ENCODE results near the gene SLC35B3. TPM values are rescaled to one million over a fixed set of nuclear protein-coding genes. Genes with fewer than 3 reads are reported as not detected.

Gene SLC35B3
- total and polyA plus RNA-seq, 10 of the 15 experiments (the other 5 are each of a cell fraction or from before 2014, with no cell fraction given), result 10.5 to 28.1 (median 12.4) TPM

- no peak for TF ChIP-seq SRF (IDR thresholded peaks at IDR 0.05; ENCODE audit: low read depth in 2 of 2, low read length in 2 of 2)
- TF ChIP-seq SREBF1 (IDR thresholded peaks at IDR 0.05; ENCODE audit: low read length), result no peak
- TF ChIP-seq ASH2L (IDR thresholded peaks at IDR 0.05; ENCODE audit: borderline replicate concordance, low read depth), result no peak
- TF ChIP-seq CHD4 (IDR thresholded peaks at IDR 0.05), result no peak
These were observed 1.6 kb upstream of the SLC35B3 start (continued) for GRCh38 chr6:8436966-8437365.

- Histone ChIP-seq H3K79me2 (ENCODE audit: control insufficient read depth, insufficient read depth, low read length) (peaks cover 26% of the 10 kb centered on the region), H3K27ac (ENCODE audit: control insufficient read depth, insufficient read depth) (peak overlapping the region; percentile 90), H4K20me1 (ENCODE audit: control insufficient read depth, insufficient read depth) (no peaks in the 10 kb centered on the region), H3K4me3 (peak overlapping the region; percentile 61), H2AFZ (ENCODE audit: control insufficient read depth, low read depth, low read length) (peak overlapping the region; percentile 95), H3K9me3 (replicated peaks; ENCODE audit: control insufficient read depth, insufficient read depth, low read length) (no peaks in the 10 kb centered on the region; the same call in 2 of the 3 replicates), H3K4me1 (ENCODE audit: control insufficient read depth, insufficient read depth, low read length) (no peaks in the 10 kb centered on the region), H3K4me2 (ENCODE audit: control insufficient read depth, insufficient read depth) (peak overlapping the region; percentile 85), H3K36me3 (ENCODE audit: control insufficient read depth in 2 of 2, insufficient read depth in 2 of 2, low read length in 1 of 2) (no peaks in the 10 kb centered on the region), H3K27me3 (replicated peaks in 1 of 2; ENCODE audit: control insufficient read depth in 2 of 2, insufficient read depth in 2 of 2, low read length in 1 of 2) (no peaks in the 10 kb centered on the region), H3K9ac (ENCODE audit: control insufficient read depth, insufficient read depth, low read length) (peak overlapping the region; percentile 83)
- peak; percentile 6 for ATAC-seq
- in situ Hi-C loops (cut with MboI), result no loop called here
- POLR2A ChIA-PET, result interaction anchor here (1.4 kb wide), 1 partner anchor 15 kb away, joined by 5 read pairs; no protein-coding TSS in a partner anchor
- no peak for DNase-seq (ENCODE audit: low read depth, low spot score)
- TSS peak; percentile 95 for BruUV-seq (replicated peaks)
- CTCF ChIA-PET, result no interaction called here
- SMC1A ChIA-PET (ENCODE audit: uncharacterized antibody, unreplicated experiment), result interaction anchor here (1.2 to 2.8 kb wide), 2 partner anchors 8 to 16 kb away, joined by 4 to 9 read pairs; no protein-coding TSS in a partner anchor
- WGBS (ENCODE audit: insufficient coverage, insufficient replicate concordance, low lambda C conversion rate, missing lambda C conversion rate), result 18% methylated on average over 15 of the region's 15 CpGs
- intact Hi-C loops (cut with micrococcal nuclease; ENCODE audit: unreplicated experiment), result no loop called here
- FAIRE-seq, result no peak
- no peak for TF ChIP-seq CTCF (IDR thresholded peaks at IDR 0.05 in 2 of 3, conservative IDR thresholded peaks at IDR 0.05 in 1 of 3; ENCODE audit: control insufficient read depth in 2 of 3, extremely low read depth in 1 of 3, insufficient read depth in 1 of 3, low read depth in 3 of 3, low read length in 3 of 3)
- TF ChIP-seq MLLT1 (IDR thresholded peaks at IDR 0.05), result peak; percentile 87
- RAD21 ChIA-PET (ENCODE audit: unreplicated experiment), result no interaction called here
These were observed 462 bp upstream of the SLC35B3 start for GRCh38 chr6:8435845-8436168.

All from GM12878 (cell line).